ENCODE measurements around the gene KRTAP10-11.
"Not testable (repeated sequence)": the region's sequence is repeated elsewhere in the genome, so short reads cannot be mapped to it uniquely, and the experiment has no call there.

KRTAP10-11 gene

GRCh38 chr21:44615466-44615865 is 30.7 kb upstream of the KRTAP10-11 start:
- DNase-seq, result no peak

GRCh38 chr21:44615911-44616590 is 30.2 kb upstream of the KRTAP10-11 start:
- DNase-seq, result no peak

GRCh38 chr21:44616591-44616926 is 29.7 kb upstream of the KRTAP10-11 start:
- no peak for DNase-seq

- DNase-seq, result no peak
These were observed 29.1 kb upstream of the KRTAP10-11 start for GRCh38 chr21:44617071-44617501.

GRCh38 chr21:44618504-44618903 is 27.7 kb upstream of the KRTAP10-11 start:
- peak; percentile 4 for DNase-seq

- DNase-seq, result peak; percentile 76
These were observed 27.3 kb upstream of the KRTAP10-11 start for GRCh38 chr21:44618909-44619308.

- DNase-seq, result no peak
These were observed 26.3 kb upstream of the KRTAP10-11 start for GRCh38 chr21:44619886-44620285.

- no peak for DNase-seq
These were observed 22.6 kb upstream of the KRTAP10-11 start for GRCh38 chr21:44623575-44623974.

GRCh38 chr21:44625756-44626155 is 20.5 kb upstream of the KRTAP10-11 start:
- no peak for DNase-seq

- DNase-seq, result peak; percentile 42
These were observed 20.0 kb upstream of the KRTAP10-11 start for GRCh38 chr21:44626262-44626661.

GRCh38 chr21:44626673-44627143 is 19.5 kb upstream of the KRTAP10-11 start, which contains the start of gene KRTAP10-9:
Gene KRTAP10-9, plus strand, starts transcription at chr21:44627093. Its CDS starts 79 bp downstream, at chr21:44627172.
- DNase-seq, result no peak

- not testable (repeated sequence) for DNase-seq
These were observed 18.9 kb upstream of the KRTAP10-11 start for GRCh38 chr21:44627181-44627822.

GRCh38 chr21:44627831-44628233 is 18.4 kb upstream of the KRTAP10-11 start:
- DNase-seq, result not testable (repeated sequence)

GRCh38 chr21:44628707-44629391 is 17.4 kb upstream of the KRTAP10-11 start:
- no peak for DNase-seq

- peak; percentile 21 for DNase-seq
These were observed 15.8 kb upstream of the KRTAP10-11 start for GRCh38 chr21:44630440-44630839.

- DNase-seq, result no peak
These were observed 14.1 kb upstream of the KRTAP10-11 start for GRCh38 chr21:44632067-44632466.

GRCh38 chr21:44636209-44637017 is 9.8 kb upstream of the KRTAP10-11 start:
- no peak for DNase-seq

- DNase-seq, result no peak
These were observed 9.0 kb upstream of the KRTAP10-11 start, which contains the start of gene KRTAP10-10 for GRCh38 chr21:44637018-44637850. Gene KRTAP10-10, plus strand, starts transcription at chr21:44637356. Its CDS starts 62 bp downstream, at chr21:44637418.

- DNase-seq, result not testable (repeated sequence)
These were observed 8.3 kb upstream of the KRTAP10-11 start for GRCh38 chr21:44637851-44638348.

- not testable (repeated sequence) for DNase-seq
These were observed 7.5 kb upstream of the KRTAP10-11 start for GRCh38 chr21:44638506-44639330.

- DNase-seq, result no peak
These were observed 6.9 kb upstream of the KRTAP10-11 start for GRCh38 chr21:44639331-44639655.
